Heart right ventricle (tissue), 16 donors: ENCODE data around the gene PREX1. TPM values are rescaled to one million over a fixed set of nuclear protein-coding genes. Genes with fewer than 3 reads are reported as not detected.
A peak's percentile ranks its signal among the peaks of the same experiment; 100 is the strongest.

Experiments
- ATAC-seq, 8 donors: fragments of 200-7000 bp; cut with Tn5 transposase; one replicate each; pipeline ENCODE4 v1.9.1; 2020; ENCODE audit warnings: mild to moderate bottlenecking in 8 of 8, moderate library complexity in 8 of 8, moderate number of reproducible peaks in 1 of 8
- DNase-seq, 2 donors: peaks; one replicate each; pipeline ENCODE4 v3.0.0-alpha.2; 2020
- H3K27ac ChIP-seq, 10 donors: fragments of 200-600 bp; sonication (generic) in 2 of 10; one replicate each; pipeline versions ENCODE4 v1.5.0 to v1.8.0; 2020 to 2022; ENCODE audit warnings: mild to moderate bottlenecking in 3 of 10
- H3K27me3 ChIP-seq, 7 donors: fragments of 200-600 bp; one replicate each; pipeline ENCODE4 v1.8.0; 2021 to 2022; ENCODE audit warnings: mild to moderate bottlenecking in 2 of 7
- H3K36me3 ChIP-seq, 9 donors: fragments of 200-600 bp; sonication (generic) in 1 of 9; one replicate each; pipeline versions ENCODE4 v1.5.0 to v1.8.0; 2020 to 2022; ENCODE audit warnings: mild to moderate bottlenecking in 2 of 9
- H3K4me1 ChIP-seq, 9 donors: fragments of 200-600 bp; sonication (generic) in 1 of 9; one replicate each; pipeline versions ENCODE4 v1.5.0 to v1.8.0; 2020 to 2022; ENCODE audit warnings: mild to moderate bottlenecking in 4 of 9
- H3K4me3 ChIP-seq, 10 donors: fragments of 200-600 bp; sonication (generic) in 2 of 10; one replicate each; pipeline versions ENCODE4 v1.5.0 to v1.8.0; 2020 to 2022; ENCODE audit warnings: mild to moderate bottlenecking in 7 of 10, moderate library complexity in 2 of 10
- H3K9me3 ChIP-seq, 11 donors: fragments of 200-600 bp in 10 of 11; sonication (generic) in 2 of 11; one replicate each; pipeline versions ENCODE4 v1.5.0 to v1.8.0; 2013 to 2022; ENCODE audit warnings: mild to moderate bottlenecking in 2 of 11, control low read depth in 1 of 11, moderate library complexity in 1 of 11
- CTCF ChIP-seq, 9 donors: fragments of 200-600 bp; sonication (generic) in 2 of 9; IDR thresholded peaks; one replicate each; pipeline versions ENCODE4 v1.5.0 to v1.8.0; 2021 to 2022; ENCODE audit warnings: antibody characterized with exemption in 9 of 9, mild to moderate bottlenecking in 5 of 9, moderate library complexity in 1 of 9
- WGBS, 2 donors: extraction: QIAGEN DNeasy Blood & Tissue Kit; methylation state at CpG; one replicate each; pipeline ENCODE4 v1.1.7; 2013; ENCODE audit warnings: inconsistent platforms in 1 of 2; 5-methylcytosine and 5-hydroxymethylcytosine counted together
- intact Hi-C, 10 donors: fragments of 100-400 bp; cut with DNase I; formaldehyde crosslinking; loops; one replicate each; pipeline versions ENCODE4 v1.11.1 to v1.14.2; 2022
- polyA plus RNA-seq, 2 donors: library from polyadenylated mRNA; stranded (reverse); fragments of 200-250 nt; gene quantifications; one replicate each; pipeline ENCODE4 v1.2.3, GENCODE V29; 2013
- total RNA-seq, 10 donors: library from RNA; stranded (reverse); fragmentation: NEBNext Ultra II Directional in 3 of 10; extraction: Animal tissue kit (Norgen Biotek cat#: 25700) in 3 of 10; gene quantifications; one replicate each; pipeline versions ENCODE4 v1.2.1 to v1.2.4, GENCODE V29; 2021 to 2023
- donor health status: Arrhythmogenic right ventricular cardiomyopathy.
- donor health status: ischemic (EF 13 %, LVEDD 7.1; RV severe dilation, severe dysfunction).
- donor health status: healthy with polysubstance abuse.
- donor health status: DM: no; HTN: yes; CAD: no.
- donor health status: DM: no; HTN: no; CAD: no.
- donor health status: ischemic (EF 25% LVEDD 6.9; RV normal size, moderate dysfunction).
- donor health status: ischemic (EF 25% LVEDD 5.7; RV mildly dilated, moderate dysfunction).
- donor health status: healthy.
- donor health status: DM: yes; HTN: yes; CAD: no.
- donor health status: Ischemic cardiomyopathy.
- donor health status: ischemic (EF 35%, LVEDD 5.7; RV mildly dilated, moderate dysfunction).
- donor health status: nonischemic (EF 11% LVEDD 7.7; RV severe dilation, severe dysfunction).
- donor health status: DM: yes; HTN: yes; CAD: no.
- donor health status: PGD.
- donor health status: ischemic (EF 29% LVEDD 5.4; RV normal size, mild dysfunction).
- donor health status: nonischemic (EF 23%, LVEDD 6.1; RV moderate dilation, normal function).

PREX1 gene
- total and polyA plus RNA-seq, 12 donors: 4.6 to 23.4 (median 8.8) TPM

DNA sequence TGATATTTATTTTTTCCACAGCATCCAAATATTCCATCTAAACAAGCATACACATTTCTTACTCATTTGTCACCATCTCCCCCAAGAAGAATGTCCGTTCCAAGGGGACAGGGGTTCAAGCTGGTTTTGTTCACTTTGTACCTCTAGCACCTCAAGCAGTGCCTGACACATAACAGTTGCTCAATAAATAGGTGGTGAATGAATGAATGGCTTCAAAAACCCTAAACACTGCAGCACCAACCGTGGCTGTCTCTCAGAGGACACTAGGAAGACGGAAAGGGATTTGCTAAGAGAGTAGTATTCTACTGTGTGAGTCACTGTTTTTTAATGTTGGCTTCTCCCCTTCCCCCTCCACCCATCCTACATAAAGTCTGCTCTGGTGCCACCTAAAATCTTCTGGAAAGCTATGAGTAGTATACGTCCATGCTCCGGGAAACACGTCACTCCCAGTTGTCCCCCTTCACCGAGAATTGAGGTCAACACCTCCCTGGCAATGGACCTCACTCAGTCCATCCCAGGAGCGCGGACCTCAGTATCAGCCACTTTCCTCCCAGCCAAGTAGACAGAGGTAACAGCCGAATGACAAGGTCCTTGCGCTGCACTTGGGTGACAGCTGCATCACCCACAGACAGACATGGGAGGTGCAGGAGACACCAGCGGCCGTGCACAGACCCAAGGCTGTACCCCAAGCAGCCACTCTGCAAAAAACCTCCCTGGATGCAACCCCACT, 107.4 kb downstream of the PREX1 start:
- Histone ChIP-seq H3K9me3 (peaks cover 0 to 8% (median 0%) of the 10 kb centered on the region in 11 donors), H3K4me1 (peaks cover 7 to 97% (median 19%) of the 10 kb centered on the region in 9 donors), H3K27ac (peak overlapping the region in 1 of 10 donors; percentile 85), H3K27me3 (no peaks in the 10 kb centered on the region), H3K36me3 (peaks cover 0 to 21% (median 0%) of the 10 kb centered on the region in 9 donors), H3K4me3 (no peak overlapping the region)
- no peak for TF ChIP-seq CTCF (IDR thresholded peaks at IDR 0.05)
- DNase-seq (no peak), ATAC-seq (no peak)
- 88 to 96% methylated on average over 13 of the region's 13 CpGs for WGBS, 2 donors
- intact Hi-C loops: no loop called here

DNA sequence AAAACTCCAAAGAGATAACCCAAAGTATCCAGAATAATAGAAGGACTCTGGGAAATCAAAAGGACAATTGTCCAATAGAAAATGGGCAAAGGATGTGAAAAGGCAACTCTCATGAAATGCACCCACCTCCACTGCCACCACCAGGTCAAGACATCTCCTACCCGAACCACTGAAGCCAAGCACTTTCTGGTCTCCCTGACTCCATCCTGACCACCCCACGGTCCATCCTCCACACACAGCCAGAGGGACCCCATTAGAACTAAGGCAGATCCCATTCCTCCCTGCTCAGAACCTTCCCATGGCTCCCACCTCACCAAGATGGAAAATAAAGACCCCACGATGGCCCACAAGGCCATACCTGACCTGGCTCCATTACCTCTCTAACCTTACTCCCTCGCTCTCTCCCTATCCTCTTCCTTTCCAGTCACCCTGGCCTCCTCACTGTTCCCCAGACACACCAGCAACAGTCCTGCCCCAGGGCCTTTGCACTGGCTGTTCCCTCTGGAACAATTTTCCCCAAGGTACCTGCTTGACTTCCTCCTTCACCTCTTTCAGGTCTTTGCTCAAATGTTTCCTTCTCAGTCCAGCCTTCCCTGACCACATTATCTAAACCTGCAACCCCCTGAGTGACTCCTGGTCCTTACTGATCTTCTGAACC, 108.1 kb downstream of the PREX1 start:
- intact Hi-C loops: no loop called here
- H3K9me3 ChIP-seq: peaks cover 0 to 8% (median 0%) of the 10 kb centered on the region in 11 donors
- no peak overlapping the region for H3K4me3 ChIP-seq
- H3K27ac ChIP-seq: peak overlapping the region in 1 of 10 donors; percentile 62
- H3K36me3 ChIP-seq: peaks cover 0 to 15% (median 0%) of the 10 kb centered on the region in 9 donors
- H3K4me1 ChIP-seq: peaks cover 7 to 97% (median 13%) of the 10 kb centered on the region in 9 donors
- no peak for ATAC-seq
- 96 to 97% methylated on average over 4 of the region's 4 CpGs for WGBS, 2 donors
- TF ChIP-seq CTCF (IDR thresholded peaks at IDR 0.05): no peak
- no peak for DNase-seq
- H3K27me3 ChIP-seq: no peaks in the 10 kb centered on the region

DNA sequence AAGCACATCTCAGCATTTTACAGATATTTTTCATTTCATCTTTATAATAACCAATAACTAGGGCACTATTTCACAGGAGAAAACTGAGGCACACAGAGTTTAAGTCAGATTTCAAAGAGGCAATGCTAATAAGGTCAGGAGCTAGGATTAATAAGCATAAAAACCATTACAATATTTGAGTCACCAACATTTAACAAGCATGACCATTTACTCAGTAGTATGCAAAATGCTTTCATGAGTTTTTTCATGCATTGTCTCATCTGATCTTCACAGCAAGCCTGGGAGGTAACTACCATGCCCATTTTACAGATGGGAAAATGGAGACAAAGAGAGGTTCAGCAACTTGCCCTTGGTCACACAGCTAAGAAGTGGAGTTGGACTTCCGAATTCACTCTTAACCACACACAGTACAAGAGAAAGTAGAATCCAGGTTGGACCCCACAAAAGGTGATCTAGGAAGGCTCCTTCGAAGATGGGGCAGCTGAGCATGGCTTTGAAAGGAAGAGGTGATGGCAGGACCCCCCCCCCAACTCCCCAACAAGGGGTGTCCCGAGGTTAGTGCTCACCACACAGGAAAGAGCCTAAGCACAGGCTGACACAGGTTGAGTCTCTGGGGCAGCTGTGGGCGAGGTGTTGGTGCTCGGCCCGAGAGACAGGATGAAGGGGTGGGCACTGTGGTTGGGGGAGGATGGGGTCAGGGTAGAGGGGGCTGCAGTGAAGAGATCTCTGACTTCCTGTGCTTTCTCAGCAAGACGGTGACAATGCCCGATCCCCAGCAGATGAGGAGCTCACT, 108.8 kb downstream of the PREX1 start:
- TF ChIP-seq CTCF (IDR thresholded peaks at IDR 0.05): no peak
- Histone ChIP-seq H3K27ac (peak overlapping the region in 1 of 10 donors; percentile 62), H3K4me1 (peaks cover 7 to 97% (median 13%) of the 10 kb centered on the region in 9 donors), H3K36me3 (peaks cover 0 to 7% (median 0%) of the 10 kb centered on the region in 9 donors), H3K4me3 (no peak overlapping the region), H3K9me3 (peaks cover 0 to 8% (median 0%) of the 10 kb centered on the region in 11 donors), H3K27me3 (no peaks in the 10 kb centered on the region)
- ATAC-seq (no peak), DNase-seq (no peak)
- intact Hi-C loops: no loop called here
- 87 to 88% methylated on average over 8 of the region's 8 CpGs for WGBS, 2 donors

DNA sequence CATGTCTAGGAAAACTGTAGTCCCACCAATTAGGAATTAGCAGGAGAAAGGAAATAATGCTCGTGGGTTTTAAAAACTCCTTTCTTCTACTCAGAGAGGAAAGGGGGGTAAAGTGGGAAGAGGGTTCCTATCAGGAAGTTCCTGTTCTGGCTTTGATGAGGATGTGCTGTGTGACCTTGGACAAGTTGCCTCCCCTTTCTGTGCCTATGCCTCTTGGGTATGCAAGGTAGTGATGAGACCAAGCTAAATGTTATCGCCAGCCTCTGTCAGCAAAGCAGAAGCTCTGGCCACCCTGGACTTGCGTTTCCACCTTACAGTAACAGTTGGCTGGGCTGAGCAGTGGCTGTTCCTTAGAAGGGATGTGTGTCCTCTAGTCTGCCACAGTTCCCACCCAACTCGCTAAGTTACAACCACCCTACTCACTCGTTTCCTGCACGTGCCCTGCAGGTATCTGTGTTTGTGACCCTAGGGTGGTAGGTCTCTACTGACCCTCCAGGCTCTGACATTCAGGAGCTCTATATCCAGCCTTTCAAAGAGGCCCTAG, 110.0 kb downstream of the PREX1 start:
- intact Hi-C loops: no loop called here
- WGBS, 2 donors: 74 to 80% methylated on average over 6 of the region's 6 CpGs
- peaks cover 0 to 8% (median 0%) of the 10 kb centered on the region in 11 donors for H3K9me3 ChIP-seq

More for the DNA sequence above, 110.0 kb downstream of the PREX1 start:
- no peak for TF ChIP-seq CTCF (IDR thresholded peaks at IDR 0.05)
- no peak for DNase-seq
- Histone ChIP-seq H3K27ac (no peak overlapping the region), H3K4me3 (no peak overlapping the region), H3K4me1 (peaks cover 1 to 97% (median 7%) of the 10 kb centered on the region in 9 donors), H3K27me3 (no peaks in the 10 kb centered on the region), H3K36me3 (peaks cover 0 to 6% (median 0%) of the 10 kb centered on the region in 9 donors)
- ATAC-seq: no peak
